ENCODE data around the gene COPS3.

- no peak for TF ChIP-seq EGR1 (IDR thresholded peaks at IDR 0.05)
- TF ChIP-seq, protein P1, sequence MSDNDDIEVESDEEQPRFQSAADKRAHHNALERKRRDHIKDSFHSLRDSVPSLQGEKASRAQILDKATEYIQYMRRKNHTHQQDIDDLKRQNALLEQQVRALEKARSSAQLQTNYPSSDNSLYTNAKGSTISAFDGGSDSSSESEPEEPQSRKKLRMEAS (IDR thresholded peaks at IDR 0.05) = no peak
- TF ChIP-seq, protein P2, sequence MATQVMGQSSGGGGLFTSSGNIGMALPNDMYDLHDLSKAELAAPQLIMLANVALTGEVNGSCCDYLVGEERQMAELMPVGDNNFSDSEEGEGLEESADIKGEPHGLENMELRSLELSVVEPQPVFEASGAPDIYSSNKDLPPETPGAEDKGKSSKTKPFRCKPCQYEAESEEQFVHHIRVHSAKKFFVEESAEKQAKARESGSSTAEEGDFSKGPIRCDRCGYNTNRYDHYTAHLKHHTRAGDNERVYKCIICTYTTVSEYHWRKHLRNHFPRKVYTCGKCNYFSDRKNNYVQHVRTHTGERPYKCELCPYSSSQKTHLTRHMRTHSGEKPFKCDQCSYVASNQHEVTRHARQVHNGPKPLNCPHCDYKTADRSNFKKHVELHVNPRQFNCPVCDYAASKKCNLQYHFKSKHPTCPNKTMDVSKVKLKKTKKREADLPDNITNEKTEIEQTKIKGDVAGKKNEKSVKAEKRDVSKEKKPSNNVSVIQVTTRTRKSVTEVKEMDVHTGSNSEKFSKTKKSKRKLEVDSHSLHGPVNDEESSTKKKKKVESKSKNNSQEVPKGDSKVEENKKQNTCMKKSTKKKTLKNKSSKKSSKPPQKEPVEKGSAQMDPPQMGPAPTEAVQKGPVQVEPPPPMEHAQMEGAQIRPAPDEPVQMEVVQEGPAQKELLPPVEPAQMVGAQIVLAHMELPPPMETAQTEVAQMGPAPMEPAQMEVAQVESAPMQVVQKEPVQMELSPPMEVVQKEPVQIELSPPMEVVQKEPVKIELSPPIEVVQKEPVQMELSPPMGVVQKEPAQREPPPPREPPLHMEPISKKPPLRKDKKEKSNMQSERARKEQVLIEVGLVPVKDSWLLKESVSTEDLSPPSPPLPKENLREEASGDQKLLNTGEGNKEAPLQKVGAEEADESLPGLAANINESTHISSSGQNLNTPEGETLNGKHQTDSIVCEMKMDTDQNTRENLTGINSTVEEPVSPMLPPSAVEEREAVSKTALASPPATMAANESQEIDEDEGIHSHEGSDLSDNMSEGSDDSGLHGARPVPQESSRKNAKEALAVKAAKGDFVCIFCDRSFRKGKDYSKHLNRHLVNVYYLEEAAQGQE (IDR thresholded peaks at IDR 0.05; ENCODE audit: low read depth) = no peak
- TF ChIP-seq CREB1 (IDR thresholded peaks at IDR 0.05; ENCODE audit: low read depth) = no peak
Observed at GRCh38 chr17:17204635-17205231, 76.3 kb downstream of the COPS3 start.
